Measurements from ENCODE around the gene RBM28.
A peak's percentile ranks its signal among the peaks of the same experiment; 100 is the strongest.

The RBM28 gene

DNA sequence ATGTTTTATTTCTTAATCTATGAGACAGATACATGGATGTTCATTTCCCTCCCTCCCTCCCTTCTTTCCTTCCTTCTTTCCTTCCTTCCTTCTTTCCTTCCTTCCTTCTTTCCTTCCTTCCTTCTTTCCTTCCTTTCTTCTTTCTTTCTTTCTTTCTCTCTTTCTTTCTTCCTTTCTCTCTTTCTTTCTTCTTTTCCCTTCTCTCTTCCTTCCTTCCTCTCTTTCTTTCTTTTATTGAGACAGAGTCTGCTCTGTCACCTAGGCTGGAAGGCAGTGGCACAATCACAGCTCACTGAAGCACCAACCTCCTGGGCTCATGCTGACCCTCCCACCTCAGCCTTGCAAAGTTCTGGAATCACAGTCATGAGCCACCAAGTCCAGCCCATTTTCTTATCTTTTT lies 23.3 kb upstream of the RBM28 start:
- no peak for DNase-seq

DNA sequence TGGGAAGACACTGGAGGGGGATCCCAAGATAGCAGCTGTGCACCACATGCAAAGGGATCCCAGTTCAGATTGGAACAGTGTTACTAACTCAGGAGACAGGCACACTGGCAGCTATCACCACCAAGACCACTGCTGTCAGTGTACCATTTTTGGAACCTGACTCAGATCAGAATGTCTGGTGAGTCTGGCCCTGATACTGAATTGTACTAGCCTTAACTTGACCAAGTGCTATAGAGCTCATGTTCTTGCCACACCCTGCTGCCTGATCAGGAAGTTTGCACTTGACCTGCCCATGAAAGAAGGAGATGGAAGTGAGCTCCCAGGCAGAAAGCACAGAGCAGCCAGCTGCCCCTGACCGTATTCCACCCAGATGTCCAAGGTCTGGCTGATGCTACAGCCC lies 22.6 kb upstream of the RBM28 start:
- no peak for DNase-seq

DNA sequence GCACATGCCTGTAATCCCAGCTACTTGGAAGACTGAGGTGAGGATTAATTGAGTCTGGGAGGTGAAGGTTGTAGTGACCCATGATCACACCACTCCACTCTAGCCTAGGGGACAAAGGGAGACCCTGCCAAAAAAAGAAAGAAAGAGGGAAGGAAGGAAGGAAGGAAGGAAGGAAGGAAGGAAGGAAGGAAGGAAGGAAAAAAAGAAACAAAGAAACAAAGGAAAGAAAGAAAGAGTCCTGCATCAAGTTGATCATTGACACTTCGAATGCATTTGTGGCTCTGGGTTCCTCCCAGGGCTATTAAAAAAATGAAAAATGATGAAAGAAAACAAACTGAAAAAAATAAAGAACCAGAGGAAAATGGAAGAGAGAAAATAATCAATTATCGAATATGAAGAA lies 21.7 kb upstream of the RBM28 start:
- no peak for DNase-seq

DNA sequence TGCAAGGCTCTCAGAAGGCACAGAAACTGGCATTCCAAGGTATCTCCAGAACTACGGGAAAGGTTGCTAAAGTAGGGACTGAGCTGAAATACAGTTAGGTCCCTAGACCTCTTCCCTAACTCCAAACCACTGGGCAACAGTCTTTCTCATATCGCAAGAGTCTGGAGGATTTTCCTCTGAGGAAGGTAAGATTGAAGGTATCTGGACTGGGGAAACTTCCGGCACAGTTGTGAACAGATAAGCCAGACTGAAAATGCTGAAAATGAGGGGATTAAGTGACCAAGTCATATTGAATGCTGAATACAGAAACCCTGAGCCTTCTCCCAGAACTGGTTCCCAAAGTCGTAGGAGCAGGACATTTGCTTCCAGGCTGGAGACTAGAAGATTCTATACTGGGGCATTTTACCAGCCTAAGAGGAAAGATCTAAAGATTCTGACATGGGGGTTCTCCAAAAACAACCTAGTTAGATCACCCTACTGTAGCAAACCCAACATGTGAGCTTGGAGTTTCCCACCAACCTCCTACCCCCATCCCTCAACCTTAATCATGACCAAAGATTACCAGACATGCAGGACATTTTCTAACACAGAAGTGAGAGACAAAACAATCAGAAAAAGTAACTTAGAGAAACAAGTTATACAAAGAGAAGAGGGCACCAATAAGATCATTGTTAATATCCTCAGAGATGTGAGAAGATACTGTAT lies 20.6 kb upstream of the RBM28 start:
- DNase-seq = no peak

DNA sequence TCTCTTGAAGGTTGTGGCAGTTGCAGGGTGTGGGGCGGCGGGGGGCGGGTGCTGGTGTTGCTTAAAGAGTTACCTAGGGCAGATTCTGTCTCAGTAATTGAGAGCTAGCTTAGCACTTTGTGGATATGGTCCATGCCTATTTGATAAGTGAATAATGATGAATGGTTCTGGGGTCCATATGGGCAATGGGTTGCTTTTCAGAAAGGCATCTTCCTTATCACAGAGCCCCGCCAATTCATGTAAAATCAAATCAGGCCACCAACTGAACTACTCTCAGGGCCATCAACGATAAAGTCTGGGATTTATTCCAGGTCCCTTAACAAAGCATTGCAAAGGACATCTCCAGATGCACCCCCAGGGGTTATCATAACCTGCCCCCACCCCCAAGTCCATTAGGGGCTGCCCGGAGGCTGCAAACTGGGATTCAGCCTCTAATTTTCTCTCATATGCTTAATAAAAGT lies 19.6 kb upstream of the RBM28 start:
- DNase-seq = no peak

DNA sequence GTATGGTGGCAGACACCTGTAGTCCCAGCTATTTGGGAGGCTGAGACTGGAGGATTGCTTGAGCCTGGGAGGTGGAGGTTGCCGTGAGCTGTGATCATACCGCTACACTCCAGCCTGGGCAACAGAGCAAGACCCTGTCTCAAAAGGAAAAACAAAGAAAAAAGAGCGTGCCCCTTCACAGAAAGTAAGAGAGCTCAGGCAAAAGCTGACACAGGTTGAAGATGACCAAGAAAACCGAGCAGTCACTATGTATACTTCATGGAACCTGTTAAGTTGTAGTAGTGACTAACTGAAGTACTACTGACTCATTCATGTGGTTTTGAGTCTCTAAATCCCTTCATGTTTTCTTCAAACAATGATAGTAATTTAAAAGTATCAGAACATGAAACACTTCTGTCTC lies 19.0 kb upstream of the RBM28 start:
- DNase-seq = no peak

DNA sequence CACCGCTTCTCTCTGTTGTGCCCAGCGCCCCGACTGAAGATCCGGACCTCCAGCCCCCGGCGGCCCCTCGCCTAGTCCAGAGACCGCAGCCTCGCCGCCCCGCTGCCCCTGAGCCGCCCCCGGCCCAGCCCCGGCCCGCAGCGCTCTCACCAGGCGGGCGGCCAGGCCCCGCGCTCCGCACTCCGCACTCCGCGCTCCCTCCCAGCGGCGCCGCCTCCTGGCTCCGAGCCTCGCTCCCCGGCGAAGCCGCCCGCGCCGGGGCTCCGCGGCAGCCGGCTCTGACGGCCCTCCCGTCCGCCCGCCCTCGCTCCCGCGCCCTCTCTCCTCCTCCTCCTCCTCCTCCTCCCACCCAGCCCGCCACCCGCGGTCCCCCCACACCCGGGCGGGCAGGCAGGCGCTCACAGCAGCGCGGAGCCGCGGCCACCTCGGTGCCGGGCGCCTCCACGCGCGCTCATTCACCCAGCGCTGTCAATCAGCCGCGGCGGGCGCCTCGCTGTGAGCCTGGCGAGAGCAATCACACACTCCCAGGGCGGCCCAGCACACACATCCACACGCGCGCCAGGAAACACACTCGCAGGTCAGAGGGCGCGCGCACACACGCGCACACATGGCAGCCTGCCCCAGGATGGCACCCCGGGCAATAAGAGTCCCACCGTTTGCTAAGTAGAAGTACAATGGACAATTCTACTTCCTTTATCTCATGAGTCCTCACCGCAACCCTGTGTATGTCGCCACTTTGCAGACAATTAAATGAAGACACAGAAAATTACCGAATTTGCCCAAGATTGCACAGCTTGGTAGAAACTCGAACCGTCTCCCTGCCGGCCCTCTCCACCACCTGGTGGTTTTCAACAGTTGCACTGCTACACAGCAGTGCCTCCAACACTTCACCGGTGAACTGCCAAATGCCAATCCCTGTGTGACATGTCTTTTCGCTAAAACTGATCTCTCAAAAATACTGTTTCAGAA lies 18.0 kb upstream of the RBM28 start, which contains the start of gene PRRT4:
PRRT4 (minus strand) TSS at position 280 of the 969 bp plus-strand sequence.
- DNase-seq = peak; percentile 72

DNA sequence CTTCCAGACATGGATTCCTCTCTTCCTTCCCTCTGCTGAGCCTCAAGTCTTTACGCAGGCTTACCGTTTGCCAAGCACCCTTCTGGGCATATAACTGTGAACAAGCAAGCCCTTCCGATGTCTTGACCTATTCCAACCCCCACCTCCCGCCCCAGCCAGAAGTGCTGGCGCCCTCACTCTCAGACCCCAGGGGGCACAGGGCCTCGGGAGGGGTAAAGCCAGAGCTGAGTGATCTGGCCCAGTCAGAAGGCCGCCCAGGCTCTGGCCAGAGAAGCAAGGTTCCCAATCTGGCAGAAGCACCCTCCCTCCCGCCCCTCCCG lies 16.6 kb upstream of the RBM28 start:
- DNase-seq = no peak

DNA sequence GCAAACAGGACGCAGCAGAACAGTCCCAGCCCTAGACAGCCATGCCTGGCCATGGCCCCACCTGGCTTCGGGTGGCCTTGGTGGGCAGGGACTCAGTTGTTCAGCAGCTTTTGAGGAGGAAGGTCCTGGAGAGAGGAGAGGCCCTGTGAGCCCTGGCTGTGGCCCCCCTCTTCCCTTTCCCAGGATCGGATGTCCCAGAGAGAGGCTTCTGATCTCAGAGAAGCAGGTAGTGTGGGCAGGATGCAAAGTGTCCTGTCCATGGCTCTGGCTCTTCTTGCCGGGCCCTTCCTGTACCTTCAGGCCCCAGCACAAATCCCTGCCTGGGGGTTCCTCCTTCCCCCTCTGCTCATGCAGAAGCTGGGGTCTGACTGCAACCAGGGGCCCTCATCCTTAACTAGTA lies 16.2 kb upstream of the RBM28 start:
- DNase-seq = no peak

DNA sequence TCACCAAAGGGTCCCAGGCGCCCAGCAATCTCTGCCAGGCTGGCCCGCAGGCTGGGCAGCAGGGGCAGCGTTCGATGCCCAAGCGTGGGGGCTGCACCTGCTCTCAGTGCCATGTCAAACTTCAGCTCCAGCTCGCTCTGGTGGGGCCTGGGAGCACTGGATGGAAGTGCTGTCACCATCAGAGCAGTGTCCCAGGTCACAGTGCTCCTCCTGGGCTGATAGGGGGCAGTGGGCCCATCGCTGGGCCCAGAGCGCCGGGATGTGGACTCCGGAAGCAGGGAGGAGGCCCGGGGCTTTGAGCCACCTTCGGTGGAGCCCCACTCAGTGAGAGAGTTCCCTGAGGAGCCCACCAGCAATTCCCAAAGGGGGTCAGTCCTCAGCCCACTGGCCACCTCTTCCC lies 15.6 kb upstream of the RBM28 start:
- DNase-seq = no peak

DNA sequence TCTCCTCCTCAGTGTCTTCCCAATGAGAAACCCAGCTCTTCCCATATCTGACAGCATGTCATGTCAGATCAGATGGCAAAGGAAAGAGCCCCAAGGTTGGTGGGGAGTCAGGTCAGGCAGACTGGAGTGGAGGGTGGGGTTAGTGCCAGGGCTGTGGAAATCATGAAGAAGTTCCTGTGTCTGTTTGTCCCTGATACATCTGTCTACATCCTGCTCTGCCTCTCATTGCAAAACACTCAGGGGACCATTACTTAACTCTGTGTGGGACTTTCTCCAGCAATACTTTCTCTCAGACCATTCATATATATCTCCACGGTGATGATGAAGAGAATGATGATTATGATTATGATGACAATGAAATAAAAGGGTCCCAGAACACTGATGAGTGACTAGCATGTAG lies 14.5 kb upstream of the RBM28 start:
- no peak for DNase-seq

DNA sequence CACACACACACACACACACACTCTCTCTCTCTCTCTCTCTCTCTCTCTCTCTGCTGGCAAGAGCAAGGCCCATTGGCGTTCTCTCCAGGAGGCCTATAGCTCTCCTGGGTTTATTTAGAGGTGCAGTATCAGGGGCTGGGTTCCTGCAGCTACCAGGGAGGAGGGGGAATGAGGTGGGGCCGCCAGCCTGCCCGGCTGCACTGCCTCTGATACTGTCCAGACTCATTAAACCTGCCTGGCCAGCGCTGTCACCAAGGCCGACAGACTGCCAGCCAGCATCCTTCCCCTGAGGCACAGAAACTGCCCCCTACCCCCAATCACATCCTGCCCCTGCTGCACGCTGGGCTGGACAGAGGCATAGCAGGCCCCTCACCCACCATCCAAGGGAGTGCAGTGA lies 13.5 kb upstream of the RBM28 start:
- no peak for DNase-seq

DNA sequence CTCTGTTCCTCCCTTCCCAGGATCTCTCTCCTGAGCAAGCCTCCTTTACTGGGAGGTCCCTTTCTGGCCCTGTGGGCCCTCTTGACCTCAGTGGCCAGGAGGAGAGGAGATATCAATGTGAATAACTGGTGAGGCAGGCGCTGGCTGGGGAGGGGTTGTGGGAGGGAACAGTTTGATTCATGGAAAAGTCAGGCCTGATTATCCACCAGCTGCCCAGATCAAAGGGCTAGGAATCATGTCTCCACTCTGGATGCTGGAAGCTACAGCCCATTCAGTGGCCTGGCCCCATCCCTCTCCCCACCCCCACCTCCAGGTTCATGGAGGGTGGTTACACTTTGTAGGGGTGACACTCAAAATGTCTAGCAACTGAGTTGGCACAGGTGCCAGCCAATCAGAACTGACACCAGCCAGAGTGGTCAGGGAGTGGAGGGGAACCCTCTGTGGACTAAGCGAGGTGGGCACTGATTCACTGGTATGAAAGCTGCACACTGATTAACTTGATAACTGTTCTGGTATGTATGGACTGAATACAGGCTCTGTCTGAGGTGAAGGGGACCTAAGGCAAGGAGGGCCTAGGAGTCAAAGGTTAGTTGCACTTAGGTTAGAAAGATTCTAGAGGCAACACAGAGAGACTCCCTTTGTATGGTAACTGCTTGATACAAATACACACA lies 13.0 kb upstream of the RBM28 start:
- no peak for DNase-seq

DNA sequence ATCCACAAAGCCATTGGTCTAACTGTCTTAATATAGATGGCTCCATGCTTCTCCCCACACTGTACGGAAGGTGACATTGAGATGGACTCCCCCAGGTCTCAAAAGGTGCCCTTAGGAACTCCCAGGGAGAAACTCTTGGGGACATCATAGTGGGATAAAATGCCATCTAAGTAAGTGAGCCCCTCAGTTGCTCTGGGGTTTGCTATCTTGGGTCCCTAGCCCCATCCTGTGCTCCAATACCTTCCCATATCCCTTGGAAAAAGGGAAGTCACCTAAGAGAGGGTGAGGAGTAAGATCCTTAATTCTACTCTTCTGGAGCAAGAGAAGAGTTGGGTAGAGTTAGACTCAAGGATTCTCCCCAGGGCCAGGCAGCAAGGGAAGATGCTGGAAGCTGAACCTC lies 9.9 kb upstream of the RBM28 start:
- no peak for DNase-seq

DNA sequence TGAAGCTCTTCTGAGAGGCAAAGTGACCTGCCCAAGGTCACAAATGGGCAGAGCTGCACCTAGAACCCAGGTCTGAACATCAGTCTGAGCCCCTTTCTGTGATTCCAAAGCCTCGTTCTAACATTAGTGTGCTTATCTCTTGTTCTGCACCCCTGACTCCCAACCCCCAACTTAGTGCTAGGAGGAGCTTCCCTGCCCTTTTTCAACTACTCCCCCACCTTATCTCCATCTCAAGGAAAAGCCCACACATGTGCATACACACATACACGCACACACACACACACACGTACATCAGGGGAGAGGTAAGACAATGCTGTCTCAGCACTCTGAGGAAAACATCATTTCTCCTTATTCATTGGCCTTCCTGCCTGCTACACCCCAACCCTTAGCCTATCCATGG lies 9.5 kb upstream of the RBM28 start:
- no peak for DNase-seq

DNA sequence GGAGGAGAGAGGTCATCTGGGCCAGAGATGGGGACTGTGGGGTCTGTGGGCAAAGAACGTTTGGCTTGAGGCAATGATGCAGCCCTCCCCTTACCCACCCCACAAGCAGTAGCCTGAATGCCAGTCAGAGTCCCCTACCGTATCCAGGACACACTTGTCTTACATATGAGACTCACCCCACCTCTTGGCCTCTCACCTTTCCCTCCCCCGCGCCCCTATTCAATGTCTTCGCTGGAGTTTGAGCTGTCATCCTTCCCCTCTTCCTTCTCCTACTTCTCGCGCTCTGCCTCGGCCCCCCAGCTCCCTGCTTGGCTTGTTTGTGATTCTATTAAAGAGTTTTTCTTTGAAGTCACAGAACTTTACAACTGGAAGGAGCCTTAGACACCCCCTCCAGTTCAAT lies 8.9 kb upstream of the RBM28 start:
- no peak for DNase-seq

DNA sequence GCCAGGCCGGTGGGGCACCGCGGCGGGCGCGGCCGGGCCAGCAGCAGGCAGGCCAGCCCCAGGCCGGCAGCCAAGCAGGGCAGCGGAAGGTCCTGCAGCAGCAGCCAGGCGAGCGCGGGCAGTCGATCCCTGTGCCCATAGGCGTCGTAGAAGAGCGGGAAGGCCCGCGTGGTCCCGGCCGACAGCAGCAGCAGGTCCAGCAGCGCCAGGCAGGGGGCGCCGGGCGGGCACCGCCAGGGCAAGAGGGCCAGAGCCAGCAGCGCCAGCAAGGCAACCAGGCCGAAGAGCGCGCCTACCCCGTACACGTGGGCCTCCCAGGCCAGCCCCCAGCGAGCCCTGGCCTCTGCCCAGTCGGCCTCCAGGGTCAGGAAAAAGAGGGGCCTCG lies 8.4 kb upstream of the RBM28 start:
- DNase-seq = peak; percentile 49

DNA sequence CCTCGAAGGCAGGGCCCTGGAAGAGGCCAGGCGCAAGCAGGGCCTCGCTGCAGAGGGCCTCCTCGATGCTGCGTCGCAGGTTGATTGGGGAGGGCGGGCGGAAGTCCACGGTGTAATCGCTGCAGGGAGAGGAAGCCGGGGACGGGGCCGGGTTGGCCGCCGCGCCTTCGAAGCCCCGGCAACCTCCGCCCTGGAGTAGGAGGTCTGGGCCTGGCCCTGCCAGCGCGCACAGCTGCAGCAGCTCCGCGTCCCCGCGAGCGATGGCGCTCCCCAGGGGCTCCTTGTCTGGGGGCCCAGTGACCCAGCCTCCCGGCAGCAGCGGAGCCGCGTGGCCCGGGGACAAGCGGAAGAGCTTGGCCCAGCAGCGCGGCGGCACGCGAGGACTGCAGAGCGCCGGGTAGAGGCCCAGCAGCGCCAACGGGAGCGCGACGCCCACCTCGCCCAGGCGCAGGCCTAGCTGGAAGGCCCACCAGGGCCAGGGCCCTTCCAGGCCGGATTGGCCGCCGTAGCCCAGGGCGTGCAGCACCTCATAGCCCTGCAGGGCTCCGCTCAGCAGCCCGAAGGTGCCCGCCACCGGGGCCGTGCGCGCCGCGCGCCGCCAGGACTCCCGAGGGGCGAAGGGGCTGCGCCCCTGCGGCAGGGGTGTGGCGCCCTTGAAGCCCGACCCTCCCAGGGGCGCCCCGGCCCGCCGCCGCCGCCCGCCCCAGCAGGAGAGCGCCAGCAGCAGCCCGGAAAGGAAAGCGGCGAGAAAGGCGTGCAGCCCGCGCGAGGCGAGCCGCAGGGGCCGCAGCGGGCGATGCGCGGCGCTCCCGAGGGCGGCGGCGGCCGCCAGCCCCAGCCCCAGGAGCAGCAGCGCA lies 7.8 kb upstream of the RBM28 start:
- no peak for DNase-seq

DNA sequence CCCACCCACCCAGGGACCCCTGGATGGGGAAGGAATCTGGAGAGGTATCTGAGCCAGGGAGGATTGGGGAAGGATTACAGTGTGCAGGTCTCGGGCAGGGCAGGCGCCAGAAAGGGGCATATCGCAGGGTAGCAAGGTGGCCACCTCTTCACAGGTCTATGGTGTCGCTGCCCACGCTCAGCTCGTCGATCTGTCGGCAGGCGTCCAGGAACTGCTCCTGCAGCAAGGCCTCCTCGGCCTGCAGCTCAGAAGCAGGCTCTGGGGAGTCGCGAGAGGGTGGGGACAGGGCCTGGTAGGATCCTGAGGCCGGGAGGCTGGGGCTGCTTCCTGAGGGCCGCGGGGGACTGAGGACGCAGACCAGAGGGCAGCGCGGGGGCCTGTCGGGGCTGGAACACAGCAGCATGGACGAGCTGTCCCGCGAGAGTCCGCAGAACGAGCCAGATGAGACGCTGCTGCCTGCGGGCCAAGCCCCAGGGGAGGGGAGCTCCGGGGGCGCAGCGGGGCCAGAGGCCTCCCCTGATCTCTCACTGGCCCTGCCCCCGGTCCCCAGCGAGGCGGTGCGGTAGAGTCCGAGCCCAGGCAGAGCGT lies 7.1 kb upstream of the RBM28 start:
- DNase-seq = no peak

DNA sequence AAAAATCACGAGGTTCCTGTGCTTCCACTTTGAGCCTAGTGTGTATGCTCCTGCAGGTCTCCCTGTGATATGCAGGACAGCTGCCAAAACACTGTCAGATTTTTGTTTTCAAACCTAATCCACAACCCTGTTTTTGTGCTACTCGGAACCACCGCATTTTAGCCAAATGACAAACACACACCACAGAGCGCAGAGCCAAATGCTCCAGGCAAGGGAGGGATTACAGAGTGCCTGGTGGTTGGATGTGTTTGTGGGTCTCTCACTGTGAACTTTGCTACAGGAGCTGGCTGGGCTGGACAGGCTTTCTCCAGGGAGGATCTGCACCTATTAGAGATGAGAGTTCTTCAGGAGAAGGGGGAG lies 5.7 kb upstream of the RBM28 start:
- DNase-seq = no peak

DNA sequence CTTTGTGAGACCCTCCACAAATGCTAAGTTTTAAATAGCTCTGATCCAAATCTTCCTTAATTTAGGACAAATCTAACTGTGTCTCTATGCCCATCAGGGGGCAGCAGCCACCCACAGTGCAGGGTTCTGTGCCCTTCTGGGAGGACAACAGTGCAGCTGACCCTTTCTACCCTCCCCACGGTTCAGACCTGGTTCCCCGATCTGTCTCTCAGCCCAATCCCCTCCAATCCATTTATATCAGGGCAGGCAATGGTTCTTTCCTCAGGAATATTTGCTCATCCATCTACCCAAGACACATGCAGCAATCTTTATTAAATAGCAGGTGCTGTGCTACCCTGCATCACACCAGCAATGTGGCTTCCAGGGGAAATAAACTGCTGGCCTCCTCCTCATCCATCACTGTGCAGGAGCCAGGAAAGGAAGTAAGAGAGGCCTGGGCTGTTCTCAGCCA lies 4.0 kb upstream of the RBM28 start:
- peak; percentile 74 for DNase-seq

DNA sequence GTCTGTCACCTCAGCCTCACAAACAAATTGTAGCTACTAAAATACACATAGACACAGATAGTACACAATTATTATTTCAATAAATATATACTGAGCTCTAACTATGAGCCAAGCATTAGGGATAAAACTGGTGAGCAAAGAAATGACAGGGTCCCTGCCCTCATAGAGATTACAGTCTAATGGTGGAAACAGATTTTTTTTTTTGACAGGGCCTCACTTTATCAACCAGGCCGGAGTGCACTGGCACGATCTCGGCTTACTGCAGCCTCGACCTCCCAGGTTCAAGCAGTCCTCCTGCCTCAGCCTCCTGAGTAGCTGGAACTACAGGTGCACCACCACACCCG lies 695 bp upstream of the RBM28 start:
- DNase-seq = no peak

DNA sequence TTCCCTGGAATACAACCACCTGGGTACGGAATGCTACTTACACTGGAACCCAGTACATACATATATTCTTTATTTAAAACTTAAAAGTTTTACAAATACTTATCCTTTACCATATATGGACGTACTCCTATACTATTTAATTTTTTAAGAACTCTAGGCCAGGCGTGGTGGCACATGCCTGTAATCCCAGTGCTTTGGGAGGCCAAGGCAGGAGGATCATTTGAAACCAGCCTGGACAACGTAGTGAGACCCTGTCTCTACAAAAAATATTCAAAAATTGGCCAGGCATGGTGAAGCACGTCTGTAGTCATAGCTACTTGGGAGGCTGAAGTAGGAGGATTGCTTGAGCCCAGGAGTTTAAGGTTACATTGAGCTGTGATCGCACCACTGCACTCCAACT lies 2.0 kb downstream of the RBM28 start:
- no peak for DNase-seq
